Naive B cell (primary cell): ENCODE measurements around the gene C12orf57. TPM values are rescaled to one million over a fixed set of nuclear protein-coding genes. Genes with fewer than 3 reads are reported as not detected.

Experiments
- ATAC-seq, 2 donors: fragments of 150-1000 bp; cut with Tn5 transposase; 2 replicates each; pipeline ENCODE4 v1.10.0; 2021; ENCODE audit warnings: low read depth in 2 of 2, mild to moderate bottlenecking in 2 of 2, moderate library complexity in 2 of 2
- DNase-seq: peaks from one replicate; pipeline ENCODE4 v3.0.0; 2022
- H3K27ac Mint-ChIP-seq, 6 donors: one replicate each; pipeline ENCODE4 v1.8.0; 2020 to 2022; ENCODE audit warnings: mild to moderate bottlenecking in 6 of 6, mixed read lengths in 6 of 6, moderate library complexity in 5 of 6, inconsistent platforms in 2 of 6
- H3K27me3 Mint-ChIP-seq, 3 donors: one replicate each; pipeline ENCODE4 v1.8.0; 2021 to 2022; ENCODE audit warnings: mixed read lengths in 3 of 3, mild to moderate bottlenecking in 1 of 3
- H3K36me3 Mint-ChIP-seq, 2 donors: one replicate each; pipeline ENCODE4 v1.8.0; 2020 to 2022; ENCODE audit warnings: mixed read lengths in 2 of 2, inconsistent platforms in 1 of 2, mild to moderate bottlenecking in 1 of 2
- H3K4me1 Mint-ChIP-seq, 3 donors: one replicate each; pipeline ENCODE4 v1.8.0; 2020 to 2022; ENCODE audit warnings: mixed read lengths in 3 of 3, inconsistent platforms in 1 of 3, mild to moderate bottlenecking in 1 of 3, moderate library complexity in 1 of 3
- H3K4me3 Mint-ChIP-seq, 8 donors: one replicate each; pipeline ENCODE4 v1.8.0; 2020 to 2022; ENCODE audit warnings: mild to moderate bottlenecking in 8 of 8, mixed read lengths in 8 of 8, moderate library complexity in 8 of 8, inconsistent platforms in 2 of 8
- H3K9me3 Mint-ChIP-seq, 7 donors: one replicate each; pipeline ENCODE4 v1.8.0; 2020 to 2022; ENCODE audit warnings: mixed read lengths in 7 of 7, mild to moderate bottlenecking in 5 of 7, inconsistent platforms in 2 of 7, moderate library complexity in 1 of 7
- polyA plus RNA-seq, 6 donors: library from polyadenylated mRNA; unstranded; fragments of 300-500 nt; fragmentation: Illumina TruSeq; gene quantifications; one replicate each; pipeline ENCODE4 v1.2.3, GENCODE V29; 2021; ENCODE audit warnings: low read depth in 6 of 6

Gene C12orf57
- polyA plus RNA-seq, 6 donors from 2014 or later: 126 to 211 (median 194) TPM

GRCh38 chr12:6912164-6912935 is 31.5 kb upstream of the C12orf57 start:
- Mint-ChIP-seq H3K27ac (peak overlapping the region in 2 of 6 donors; percentile 14 to 53), H3K9me3 (no peaks in the 10 kb centered on the region), H3K4me3 (peak overlapping the region in 6 of 8 donors; percentile 22 to 96 (median 71)), H3K36me3 (no peaks in the 10 kb centered on the region), H3K4me1 (peaks cover 16 to 34% (median 25%) of the 10 kb centered on the region in 3 donors), H3K27me3 (peaks cover 6 to 24% (median 22%) of the 10 kb centered on the region in 3 donors)
- DNase-seq: no peak
- no peak for ATAC-seq

- Mint-ChIP-seq H3K27ac (peak within 1 kb of the TSS in 4 of 6 donors; percentile 5 to 90 (median 63)), H3K36me3 (no peaks in the 10 kb centered on the region), H3K9me3 (no peaks in the 10 kb centered on the region), H3K4me1 (peaks cover 18 to 35% (median 25%) of the 10 kb centered on the region in 3 donors), H3K27me3 (peaks cover 6 to 24% (median 22%) of the 10 kb centered on the region in 3 donors), H3K4me3 (peak within 1 kb of the TSS; percentile 83 to 96 (median 93))
- ATAC-seq (peak; percentile 88 to 90), DNase-seq (peak; percentile 58)
Measured at GRCh38 chr12:6914246-6914946, 29.4 kb upstream of the C12orf57 start, which contains the start of gene ENO2. ENO2 (plus strand) TSS chr12:6914580; CDS start chr12:6915833, 1,253 bp downstream.

DNA sequence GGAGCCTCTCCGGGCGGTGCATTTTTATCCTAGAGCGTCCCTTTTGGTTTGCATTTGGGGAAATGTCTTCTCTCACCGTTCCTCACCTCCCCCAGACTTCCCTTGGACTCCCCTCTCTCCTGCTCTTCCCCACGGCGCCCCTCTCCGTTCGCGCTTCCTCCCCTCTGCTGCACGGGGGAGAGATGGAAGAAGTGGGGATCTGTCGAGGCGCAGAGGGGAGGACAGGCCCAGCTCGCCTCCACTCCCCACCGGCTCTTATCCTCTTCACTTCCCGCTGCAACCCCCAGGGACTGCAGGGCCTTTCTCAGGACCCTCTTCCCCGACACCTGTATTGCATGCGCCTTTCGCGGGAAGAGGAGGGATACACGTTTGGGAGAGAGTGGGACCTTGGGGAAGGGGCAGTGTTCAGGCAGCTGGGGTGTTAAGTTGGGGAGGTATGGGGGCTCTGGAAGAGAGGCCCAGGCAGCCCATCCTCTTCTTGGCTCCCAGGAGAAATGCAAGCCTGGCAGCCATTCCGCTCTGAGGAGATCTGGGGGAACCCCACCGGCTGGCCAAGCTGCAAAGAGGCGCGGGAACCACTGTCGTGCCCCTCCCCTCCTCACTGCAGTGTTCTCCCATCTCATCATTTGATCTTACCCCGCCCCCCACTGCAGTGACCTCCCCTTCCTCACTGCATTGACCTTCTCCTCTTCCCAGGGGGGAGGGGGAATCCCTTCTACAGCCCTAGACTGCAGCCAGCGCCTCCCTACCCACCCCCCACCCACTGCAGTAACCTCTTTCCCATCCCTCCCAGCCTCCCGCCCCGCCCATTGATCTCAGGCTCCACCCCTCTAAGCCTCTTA is 28.7 kb upstream of the C12orf57 start:
- H3K27me3 Mint-ChIP-seq: peaks cover 6 to 24% (median 22%) of the 10 kb centered on the region in 3 donors
- H3K4me1 Mint-ChIP-seq: peaks cover 22 to 42% (median 26%) of the 10 kb centered on the region in 3 donors
- peak overlapping the region in 3 of 6 donors; percentile 44 to 90 (median 82) for H3K27ac Mint-ChIP-seq
- ATAC-seq (peak in 1 of 2 donors; percentile 0), DNase-seq (no peak)
- no peaks in the 10 kb centered on the region for H3K36me3 Mint-ChIP-seq
- H3K9me3 Mint-ChIP-seq: no peaks in the 10 kb centered on the region
- H3K4me3 Mint-ChIP-seq: peak overlapping the region; percentile 83 to 96 (median 93)

DNA sequence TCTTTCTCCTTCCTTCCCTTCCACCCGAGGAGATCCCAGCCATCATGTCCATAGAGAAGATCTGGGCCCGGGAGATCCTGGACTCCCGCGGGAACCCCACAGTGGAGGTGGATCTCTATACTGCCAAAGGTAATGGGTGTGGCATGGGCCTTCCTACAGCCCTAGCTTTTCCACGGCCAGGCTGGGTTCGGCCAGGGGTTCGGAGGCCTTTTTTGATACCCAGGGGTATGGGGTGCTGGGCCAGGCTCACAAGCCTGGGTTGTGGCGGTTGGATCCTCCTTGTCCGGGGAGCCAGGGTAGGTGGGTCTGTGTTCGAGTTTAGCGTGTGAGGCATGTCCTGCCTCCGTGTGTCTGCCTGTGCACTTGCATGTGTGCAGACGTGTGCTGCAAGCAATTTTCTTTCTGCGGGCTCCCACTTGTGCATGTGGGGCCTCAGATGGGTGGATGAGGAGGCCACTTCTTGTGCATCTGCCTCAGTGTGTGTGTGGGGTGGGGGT is 28.0 kb upstream of the C12orf57 start:
- Mint-ChIP-seq H3K9me3 (no peaks in the 10 kb centered on the region), H3K27ac (no peak overlapping the region), H3K36me3 (no peaks in the 10 kb centered on the region), H3K27me3 (peaks cover 6 to 24% (median 22%) of the 10 kb centered on the region in 3 donors), H3K4me1 (peaks cover 22 to 43% (median 26%) of the 10 kb centered on the region in 3 donors), H3K4me3 (peak overlapping the region; percentile 33 to 83 (median 52))
- ATAC-seq (no peak), DNase-seq (no peak)

DNA sequence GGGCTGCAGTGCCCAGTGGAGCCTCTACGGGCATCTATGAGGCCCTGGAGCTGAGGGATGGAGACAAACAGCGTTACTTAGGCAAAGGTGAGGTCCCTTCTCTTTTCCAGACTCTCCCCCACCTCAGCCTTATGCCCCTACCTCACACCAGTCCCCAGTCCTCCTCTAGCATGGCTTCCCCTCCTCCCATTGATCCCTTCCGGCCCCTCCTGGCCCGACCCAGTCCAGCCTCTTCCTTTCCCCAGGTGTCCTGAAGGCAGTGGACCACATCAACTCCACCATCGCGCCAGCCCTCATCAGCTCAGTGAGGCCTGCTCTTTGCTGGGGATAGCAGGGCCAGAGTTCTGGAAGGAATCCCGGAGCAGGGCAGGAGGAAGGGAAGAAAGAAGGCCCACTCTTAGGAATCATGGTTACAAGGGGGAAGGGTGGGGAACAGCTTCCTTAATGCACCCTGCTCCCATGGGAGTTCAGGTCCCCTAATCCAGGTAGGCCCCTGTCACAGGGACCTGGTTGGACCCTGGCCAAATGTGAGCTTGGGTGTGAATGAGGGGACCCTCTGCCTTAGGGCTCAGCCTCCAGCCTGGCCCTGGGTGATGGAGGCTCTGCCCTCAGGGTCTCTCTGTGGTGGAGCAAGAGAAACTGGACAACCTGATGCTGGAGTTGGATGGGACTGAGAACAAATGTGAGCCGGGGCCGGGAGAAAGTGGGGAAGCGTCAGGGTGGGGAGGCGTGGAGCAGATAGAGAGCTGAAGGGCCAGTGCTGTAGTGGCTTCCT is 27.2 kb upstream of the C12orf57 start:
- Mint-ChIP-seq H3K9me3 (no peaks in the 10 kb centered on the region), H3K4me1 (peaks cover 28 to 47% (median 32%) of the 10 kb centered on the region in 3 donors), H3K27ac (peak overlapping the region in 1 of 6 donors; percentile 83), H3K27me3 (peaks cover 6 to 24% (median 17%) of the 10 kb centered on the region in 3 donors), H3K4me3 (peak overlapping the region in 7 of 8 donors; percentile 25 to 83 (median 38)), H3K36me3 (no peaks in the 10 kb centered on the region)
- ATAC-seq: no peak
- no peak for DNase-seq

GRCh38 chr12:6917491-6918231 is 26.2 kb upstream of the C12orf57 start:
- DNase-seq (no peak), ATAC-seq (no peak)
- Mint-ChIP-seq H3K27me3 (peaks cover 5 to 21% (median 15%) of the 10 kb centered on the region in 3 donors), H3K9me3 (no peaks in the 10 kb centered on the region), H3K4me3 (no peak overlapping the region), H3K4me1 (peaks cover 39 to 56% (median 43%) of the 10 kb centered on the region in 3 donors), H3K36me3 (no peaks in the 10 kb centered on the region), H3K27ac (no peak overlapping the region)

DNA sequence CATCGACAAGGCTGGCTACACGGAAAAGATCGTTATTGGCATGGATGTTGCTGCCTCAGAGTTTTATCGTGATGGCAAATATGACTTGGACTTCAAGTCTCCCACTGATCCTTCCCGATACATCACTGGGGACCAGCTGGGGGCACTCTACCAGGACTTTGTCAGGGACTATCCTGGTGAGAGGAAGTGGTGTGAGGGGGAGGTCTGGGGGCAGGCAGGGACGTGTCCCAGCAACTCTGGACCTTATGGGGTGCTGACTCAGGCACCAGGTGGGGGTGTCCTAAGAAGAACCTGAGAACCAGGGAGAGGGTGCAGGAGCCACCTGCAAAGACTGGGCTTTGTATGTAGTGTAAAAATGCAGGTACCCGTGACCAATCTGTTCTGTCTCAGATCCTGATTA is 24.2 kb upstream of the C12orf57 start:
- Mint-ChIP-seq H3K27ac (peak overlapping the region in 2 of 6 donors; percentile 20 to 84), H3K4me3 (peak overlapping the region in 1 of 8 donors; percentile 25), H3K27me3 (peaks cover 0 to 7% (median 5%) of the 10 kb centered on the region in 3 donors), H3K36me3 (no peaks in the 10 kb centered on the region), H3K4me1 (peaks cover 48 to 60% (median 60%) of the 10 kb centered on the region in 3 donors), H3K9me3 (no peaks in the 10 kb centered on the region)
- no peak for ATAC-seq
- no peak for DNase-seq

DNA sequence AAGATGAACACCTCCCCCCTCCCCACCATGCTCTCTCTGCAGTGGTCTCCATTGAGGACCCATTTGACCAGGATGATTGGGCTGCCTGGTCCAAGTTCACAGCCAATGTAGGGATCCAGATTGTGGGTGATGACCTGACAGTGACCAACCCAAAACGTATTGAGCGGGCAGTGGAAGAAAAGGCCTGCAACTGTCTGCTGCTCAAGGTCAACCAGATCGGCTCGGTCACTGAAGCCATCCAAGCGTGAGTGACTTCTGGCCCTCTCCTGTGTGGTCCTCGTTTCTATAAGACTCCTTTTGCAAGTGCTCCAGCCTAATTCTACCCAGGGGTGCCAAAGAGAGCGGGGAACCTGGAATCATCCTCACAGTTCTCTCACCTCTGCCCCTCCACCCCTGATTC is 22.3 kb upstream of the C12orf57 start:
- ATAC-seq (no peak), DNase-seq (no peak)
- H3K27ac Mint-ChIP-seq: peak overlapping the region in 3 of 6 donors; percentile 80 to 87 (median 84)
- H3K4me1 Mint-ChIP-seq: peaks cover 46 to 59% (median 56%) of the 10 kb centered on the region in 3 donors
- no peaks in the 10 kb centered on the region for H3K9me3 Mint-ChIP-seq
- H3K36me3 Mint-ChIP-seq: no peaks in the 10 kb centered on the region
- no peaks in the 10 kb centered on the region for H3K27me3 Mint-ChIP-seq
- H3K4me3 Mint-ChIP-seq: peak overlapping the region in 5 of 8 donors; percentile 8 to 83 (median 58)

- H3K27ac Mint-ChIP-seq: peak overlapping the region; percentile 76 to 94 (median 82)
- no peaks in the 10 kb centered on the region for H3K36me3 Mint-ChIP-seq
- H3K4me1 Mint-ChIP-seq: peaks cover 52 to 63% (median 59%) of the 10 kb centered on the region in 3 donors
- no peaks in the 10 kb centered on the region for H3K9me3 Mint-ChIP-seq
- peak; percentile 43 to 51 for ATAC-seq
- no peaks in the 10 kb centered on the region for H3K27me3 Mint-ChIP-seq
- no peak for DNase-seq
- H3K4me3 Mint-ChIP-seq: peak overlapping the region; percentile 8 to 90 (median 63)
Measured at GRCh38 chr12:6921996-6922946, 21.6 kb upstream of the C12orf57 start.

DNA sequence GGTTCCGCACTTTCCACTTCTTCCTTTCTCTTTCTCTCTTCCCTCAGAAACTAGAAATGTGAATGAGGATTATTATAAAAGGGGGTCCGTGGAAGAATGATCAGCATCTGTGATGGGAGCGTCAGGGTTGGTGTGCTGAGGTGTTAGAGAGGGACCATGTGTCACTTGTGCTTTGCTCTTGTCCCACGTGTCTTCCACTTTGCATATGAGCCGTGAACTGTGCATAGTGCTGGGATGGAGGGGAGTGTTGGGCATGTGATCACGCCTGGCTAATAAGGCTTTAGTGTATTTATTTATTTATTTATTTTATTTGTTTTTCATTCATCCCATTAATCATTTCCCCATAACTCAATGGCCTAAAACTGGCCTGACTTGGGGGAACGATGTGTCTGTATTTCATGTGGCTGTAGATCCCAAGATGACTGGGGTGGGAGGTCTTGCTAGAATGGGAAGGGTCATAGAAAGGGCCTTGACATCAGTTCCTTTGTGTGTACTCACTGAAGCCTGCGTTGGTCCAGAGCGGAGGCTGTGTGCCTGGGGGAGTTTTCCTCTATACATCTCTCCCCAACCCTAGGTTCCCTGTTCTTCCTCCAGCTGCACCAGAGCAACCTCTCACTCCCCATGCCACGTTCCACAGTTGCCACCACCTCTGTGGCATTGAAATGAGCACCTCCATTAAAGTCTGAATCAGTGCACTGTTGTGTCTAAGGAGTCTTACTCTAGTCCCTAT is 20.7 kb upstream of the C12orf57 start:
- Mint-ChIP-seq H3K9me3 (no peaks in the 10 kb centered on the region), H3K27me3 (no peaks in the 10 kb centered on the region), H3K4me1 (peaks cover 53 to 65% (median 61%) of the 10 kb centered on the region in 3 donors), H3K4me3 (peak overlapping the region; percentile 8 to 90 (median 60)), H3K36me3 (no peaks in the 10 kb centered on the region), H3K27ac (peak overlapping the region; percentile 26 to 94 (median 78))
- no peak for DNase-seq
- peak in 1 of 2 donors; percentile 22 for ATAC-seq
